ENCODE data around the gene MRGPRF. TPM values are rescaled to one million over a fixed set of nuclear protein-coding genes. Genes with fewer than 3 reads are reported as not detected.

The MRGPRF gene
- total RNA-seq, 6 experiments from 2014 or later: 1.6 to 3.4 (median 2.0) TPM

DNA sequence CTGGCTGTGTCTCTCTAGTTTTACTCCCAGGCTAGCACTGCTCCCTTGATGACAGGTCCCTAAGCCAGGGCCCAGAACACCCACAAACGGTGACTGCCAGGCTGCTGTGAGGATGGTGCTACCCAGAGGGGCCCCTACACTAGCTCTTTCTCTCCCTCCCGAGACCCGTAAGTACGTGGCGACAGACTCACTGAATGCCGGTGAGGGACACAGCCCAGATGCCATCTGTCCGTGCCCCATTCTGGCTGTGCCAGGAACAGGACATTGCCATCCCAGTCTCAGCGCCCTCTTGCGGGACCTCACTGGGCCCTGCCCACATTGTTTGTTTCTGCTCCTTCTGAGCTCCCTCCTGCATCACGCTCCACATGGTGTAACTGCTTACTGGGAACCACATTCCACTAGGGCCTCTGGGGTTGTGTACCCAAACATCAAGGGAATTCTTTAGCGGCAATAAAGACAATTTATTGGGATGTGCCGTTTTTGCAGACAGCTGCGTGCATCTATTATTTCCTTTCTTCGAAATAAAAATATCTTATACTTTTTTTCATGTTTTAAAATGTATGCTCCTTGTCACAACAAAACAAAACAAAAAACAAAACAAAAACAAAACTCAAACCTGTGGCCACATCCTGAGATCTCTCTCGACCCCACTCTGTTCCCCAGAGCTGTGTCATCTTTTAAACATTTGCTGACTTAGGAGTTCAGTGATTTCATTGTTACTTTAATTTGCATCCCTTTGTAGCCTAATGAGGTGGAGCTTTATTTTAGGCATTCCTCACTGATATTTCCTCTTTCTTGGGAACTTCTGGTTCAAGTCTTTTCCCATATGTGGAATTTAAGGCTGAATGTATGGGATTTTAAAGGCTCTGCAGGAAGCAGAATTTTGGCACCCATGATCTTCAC, 31.3 kb upstream of the MRGPRF start:
- H3K27ac ChIP-seq: no peak overlapping the region
- H3K36me3 ChIP-seq: no peaks in the 10 kb centered on the region
- H3K4me1 ChIP-seq: peaks cover 0 to 4% (median 0%) of the 10 kb centered on the region in 4 donors
- TF ChIP-seq, protein P1, sequence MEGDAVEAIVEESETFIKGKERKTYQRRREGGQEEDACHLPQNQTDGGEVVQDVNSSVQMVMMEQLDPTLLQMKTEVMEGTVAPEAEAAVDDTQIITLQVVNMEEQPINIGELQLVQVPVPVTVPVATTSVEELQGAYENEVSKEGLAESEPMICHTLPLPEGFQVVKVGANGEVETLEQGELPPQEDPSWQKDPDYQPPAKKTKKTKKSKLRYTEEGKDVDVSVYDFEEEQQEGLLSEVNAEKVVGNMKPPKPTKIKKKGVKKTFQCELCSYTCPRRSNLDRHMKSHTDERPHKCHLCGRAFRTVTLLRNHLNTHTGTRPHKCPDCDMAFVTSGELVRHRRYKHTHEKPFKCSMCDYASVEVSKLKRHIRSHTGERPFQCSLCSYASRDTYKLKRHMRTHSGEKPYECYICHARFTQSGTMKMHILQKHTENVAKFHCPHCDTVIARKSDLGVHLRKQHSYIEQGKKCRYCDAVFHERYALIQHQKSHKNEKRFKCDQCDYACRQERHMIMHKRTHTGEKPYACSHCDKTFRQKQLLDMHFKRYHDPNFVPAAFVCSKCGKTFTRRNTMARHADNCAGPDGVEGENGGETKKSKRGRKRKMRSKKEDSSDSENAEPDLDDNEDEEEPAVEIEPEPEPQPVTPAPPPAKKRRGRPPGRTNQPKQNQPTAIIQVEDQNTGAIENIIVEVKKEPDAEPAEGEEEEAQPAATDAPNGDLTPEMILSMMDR (IDR thresholded peaks at IDR 0.05): peak; percentile 44 to 69 (median 66)
- no peak for TF ChIP-seq POLR2A (IDR thresholded peaks at IDR 0.05)
- intact Hi-C loops (cut with DNase I): no loop called here
- no peak overlapping the region for H3K4me3 ChIP-seq
- peak; percentile 72 to 87 (median 82) for ATAC-seq
- no peaks in the 10 kb centered on the region for H3K27me3 ChIP-seq
- no peaks in the 10 kb centered on the region for H3K9me3 ChIP-seq
- peak; percentile 76 to 85 (median 80) for DNase-seq
- 29% methylated on average over 8 of the region's 15 CpGs for WGBS (ENCODE audit: insufficient coverage, low coverage, low lambda C conversion rate, missing lambda C conversion rate)

DNA sequence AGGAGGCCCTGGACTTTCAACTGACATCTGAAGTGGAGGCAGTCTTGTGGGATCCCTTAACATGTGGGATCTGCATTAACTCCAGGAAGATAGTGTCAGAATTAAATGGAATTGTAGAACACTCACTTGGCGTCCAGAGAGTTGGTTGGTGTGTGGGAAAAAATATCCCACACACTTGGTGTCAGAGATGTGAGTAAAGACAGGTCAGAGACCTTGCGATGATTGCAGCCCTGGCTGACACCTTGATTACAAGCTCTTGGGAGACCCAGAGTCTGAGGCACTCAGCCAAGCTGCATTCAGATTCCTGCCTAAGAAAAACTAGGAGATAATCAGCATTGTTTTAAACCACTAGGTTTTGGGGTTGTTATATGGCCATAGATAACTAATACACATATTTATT, 28.5 kb upstream of the MRGPRF start:
- H3K4me3 ChIP-seq: no peak overlapping the region
- H3K9me3 ChIP-seq: no peaks in the 10 kb centered on the region
- intact Hi-C loops (cut with DNase I): no loop called here
- no peak for ATAC-seq
- no peaks in the 10 kb centered on the region for H3K27me3 ChIP-seq
- H3K36me3 ChIP-seq: no peaks in the 10 kb centered on the region
- no peaks in the 10 kb centered on the region for H3K4me1 ChIP-seq
- no peak for DNase-seq
- no peak overlapping the region for H3K27ac ChIP-seq
- WGBS (ENCODE audit: insufficient coverage, low coverage, low lambda C conversion rate, missing lambda C conversion rate): 83% methylated on average over 2 of the region's 2 CpGs
- TF ChIP-seq, protein P1 (IDR thresholded peaks at IDR 0.05): no peak
- no peak for TF ChIP-seq POLR2A (IDR thresholded peaks at IDR 0.05)

DNA sequence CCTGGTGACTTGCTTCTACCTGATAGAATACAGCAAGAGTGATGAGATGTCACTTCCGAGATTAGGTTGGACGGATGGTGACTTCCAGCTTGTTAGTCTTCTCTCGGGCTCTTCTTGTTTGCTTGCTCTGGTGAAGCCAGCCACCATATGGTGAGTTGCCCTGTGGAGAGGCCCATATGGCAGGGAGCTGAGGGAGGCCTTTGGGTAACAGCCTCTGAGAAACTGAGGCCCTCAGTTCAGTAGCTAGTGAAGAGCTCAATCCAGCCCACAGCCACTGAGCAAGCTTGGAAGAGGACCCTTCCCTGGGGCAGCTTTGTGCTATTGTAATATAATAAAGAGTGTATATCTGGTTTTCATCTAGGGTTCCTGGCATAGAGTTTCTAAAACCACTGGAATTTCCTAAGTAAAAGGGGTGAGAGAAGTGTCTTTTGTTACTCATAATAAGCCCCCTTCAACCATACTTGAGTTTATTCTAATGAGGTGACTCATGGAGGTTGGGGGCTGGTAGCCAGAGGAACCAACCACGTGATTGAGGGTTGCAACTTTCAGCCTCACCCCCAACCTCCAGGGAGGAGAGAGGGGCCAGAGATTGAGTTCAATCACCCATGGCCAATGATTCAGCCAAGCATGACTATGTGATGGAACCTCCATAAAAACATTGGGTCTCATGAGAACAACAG, 27.7 kb upstream of the MRGPRF start:
- Histone ChIP-seq H3K9me3 (no peaks in the 10 kb centered on the region), H3K27me3 (no peaks in the 10 kb centered on the region), H3K36me3 (no peaks in the 10 kb centered on the region), H3K4me1 (no peaks in the 10 kb centered on the region), H3K4me3 (no peak overlapping the region), H3K27ac (no peak overlapping the region)
- WGBS (ENCODE audit: insufficient coverage, low coverage, low lambda C conversion rate, missing lambda C conversion rate): 38% methylated on average over 1 of the region's 4 CpGs
- intact Hi-C loops (cut with DNase I): no loop called here
- DNase-seq (no peak), ATAC-seq (no peak)
- TF ChIP-seq POLR2A (IDR thresholded peaks at IDR 0.05): no peak
- TF ChIP-seq, protein P1 (IDR thresholded peaks at IDR 0.05): no peak

DNA sequence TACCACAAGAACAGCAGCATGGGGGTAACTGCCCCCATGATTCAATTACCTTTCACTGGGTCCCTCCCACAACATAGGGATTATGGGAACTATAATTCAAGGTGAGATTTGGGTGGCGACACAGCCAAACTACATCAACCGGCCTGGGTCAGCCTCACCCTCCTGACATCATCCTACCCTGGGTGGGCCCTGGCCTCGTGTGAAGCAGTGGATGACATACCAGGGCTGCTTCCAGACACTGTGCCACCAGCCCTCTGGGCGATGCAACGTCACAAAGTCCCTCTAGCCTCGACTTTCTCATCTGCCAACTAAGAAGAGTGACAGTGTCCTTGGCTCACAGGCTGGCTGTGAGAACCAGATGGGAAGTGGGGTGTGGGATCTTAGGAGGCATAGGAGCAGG, 27.0 kb upstream of the MRGPRF start:
- H3K27me3 ChIP-seq: no peaks in the 10 kb centered on the region
- no peaks in the 10 kb centered on the region for H3K4me1 ChIP-seq
- no peak for DNase-seq
- 92% methylated on average over 6 of the region's 6 CpGs for WGBS (ENCODE audit: insufficient coverage, low coverage, low lambda C conversion rate, missing lambda C conversion rate)
- intact Hi-C loops (cut with DNase I): no loop called here
- no peak for ATAC-seq
- no peak overlapping the region for H3K27ac ChIP-seq
- no peak for TF ChIP-seq POLR2A (IDR thresholded peaks at IDR 0.05)
- TF ChIP-seq, protein P1 (IDR thresholded peaks at IDR 0.05): no peak
- H3K4me3 ChIP-seq: no peak overlapping the region
- H3K36me3 ChIP-seq: no peaks in the 10 kb centered on the region
- H3K9me3 ChIP-seq: no peaks in the 10 kb centered on the region
